CD1c-positive myeloid dendritic cell (primary cell): ENCODE results near the gene PRODH.
"Not testable (repeated sequence)": the region's sequence is repeated elsewhere in the genome, so short reads cannot be mapped to it uniquely, and the experiment has no call there.

Source experiments
- DNase-seq: peaks from one replicate; pipeline ENCODE4 v3.0.0-alpha.2; 2016; ENCODE audit errors: extremely low spot score

PRODH gene

DNA sequence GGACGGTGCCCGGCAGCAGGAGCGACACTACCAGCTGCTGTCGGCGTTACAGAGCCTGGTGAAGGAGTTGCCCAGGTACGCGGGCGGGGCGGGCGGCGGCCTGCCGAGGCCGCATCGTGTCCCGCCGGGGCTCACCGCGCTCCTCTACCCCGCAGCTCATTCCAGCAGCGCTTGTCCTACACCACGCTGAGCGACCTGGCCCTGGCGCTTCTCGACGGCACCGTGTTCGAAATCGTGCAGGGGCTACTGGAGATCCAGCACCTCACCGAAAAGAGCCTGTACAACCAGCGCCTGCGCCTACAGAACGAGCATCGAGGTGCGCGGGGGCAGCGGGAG lies 29.7 kb downstream of the PRODH start:
- DNase-seq: not testable (repeated sequence)

GRCh38 chr22:18905540-18906409 lies 30.3 kb downstream of the PRODH start, which contains the start of gene DGCR6:
TSS of gene DGCR6 (plus strand) at chr22:18906320. CDS start at chr22:18906375, 55 bp downstream.
- no peak for DNase-seq

- DNase-seq: not testable (repeated sequence)
Measured at GRCh38 chr22:18896037-18896657, 39.9 kb downstream of the PRODH start.

DNA sequence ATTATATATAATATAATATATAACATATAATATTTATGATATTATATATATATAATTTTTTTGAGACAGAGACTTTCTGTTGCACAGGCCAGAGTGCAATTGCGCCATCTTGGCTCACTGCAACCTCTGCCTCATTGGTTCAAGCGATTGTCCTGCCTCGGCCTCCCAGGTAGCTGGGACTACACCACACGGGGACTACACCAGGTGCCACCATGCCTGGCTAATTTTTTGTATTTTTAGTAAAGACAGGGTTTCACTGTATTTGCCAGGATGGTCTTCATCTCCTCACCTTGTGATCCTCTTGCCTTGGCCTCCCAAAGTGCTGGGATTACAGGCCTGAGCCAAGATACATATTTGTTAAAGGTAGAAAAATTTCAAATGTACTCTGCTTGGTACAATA lies 42.3 kb downstream of the PRODH start:
- DNase-seq: not testable (repeated sequence)

- DNase-seq: not testable (repeated sequence)
Measured at GRCh38 chr22:18890510-18891192, 45.4 kb downstream of the PRODH start.

DNA sequence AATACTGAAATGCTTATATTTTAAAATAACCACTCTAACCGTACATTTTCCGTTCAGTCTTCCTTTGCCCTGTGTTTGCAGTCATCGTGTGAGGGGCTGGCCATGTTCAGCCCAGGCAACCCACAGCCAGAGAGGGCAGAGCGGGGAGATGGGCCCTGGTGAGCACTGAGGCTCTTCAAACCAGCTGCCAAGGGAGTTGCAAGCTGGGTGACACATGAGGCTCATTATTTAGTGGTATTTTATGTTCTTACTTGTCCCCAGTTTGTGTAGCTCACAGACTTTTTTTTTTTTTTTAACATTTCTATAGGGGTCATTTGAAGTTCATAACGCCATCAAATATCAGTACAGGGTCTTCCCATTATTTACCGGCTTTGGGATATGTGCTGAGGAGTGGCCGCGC lies 48.0 kb downstream of the PRODH start:
- no peak for DNase-seq

GRCh38 chr22:18884465-18884864 lies 51.6 kb downstream of the PRODH start:
- not testable (repeated sequence) for DNase-seq

GRCh38 chr22:18881260-18881659 lies 54.8 kb downstream of the PRODH start:
- peak; percentile 0 for DNase-seq
